Mucosa of descending colon (tissue), 3 donors: ENCODE measurements around the gene UNC80. TPM values are rescaled to one million over a fixed set of nuclear protein-coding genes. Genes with fewer than 3 reads are reported as not detected.

ENCODE experiments used
- ATAC-seq: fragments of 200-7000 bp; cut with Tn5 transposase; one replicate; pipeline ENCODE4 v1.9.1; 2020; ENCODE audit warnings: mild to moderate bottlenecking, moderate library complexity
- DNase-seq, 3 donors: peaks; one replicate each; pipeline ENCODE4 v3.0.0-alpha.2; 2020
- H3K36me3 ChIP-seq: fragments of 200-600 bp; one replicate; pipeline ENCODE4 v1.8.0; 2021; ENCODE audit warnings: low read depth, mild to moderate bottlenecking
- H3K4me1 ChIP-seq: fragments of 200-600 bp; one replicate; pipeline ENCODE4 v1.8.0; 2021; ENCODE audit warnings: low read depth, mild to moderate bottlenecking
- H3K4me3 ChIP-seq: fragments of 200-600 bp; one replicate; pipeline ENCODE4 v1.8.0; 2021; ENCODE audit warnings: mild to moderate bottlenecking
- H3K9me3 ChIP-seq: fragments of 200-600 bp; one replicate; pipeline ENCODE4 v1.8.0; 2021; ENCODE audit warnings: mild to moderate bottlenecking
- intact Hi-C, 2 donors: fragments of 100-400 bp; cut with DNase I in 1 of 2; cut with micrococcal nuclease in 1 of 2; formaldehyde crosslinking; loops; one replicate each; pipeline versions ENCODE4 v1.11.0 to v1.11.1; 2022; cut with DNase I, micrococcal nuclease
- total RNA-seq, 3 donors: library from RNA; stranded (reverse); fragmentation: NEBNext Ultra II Directional in 2 of 3; extraction: Animal tissue kit (Norgen Biotek cat#: 25700) in 2 of 3; gene quantifications; one replicate each; pipeline versions ENCODE4 v1.2.1 to v1.2.4, GENCODE V29; 2021 to 2023
- TF ChIP-seq, protein P1 (sequence below): fragments of 200-600 bp; IDR thresholded peaks from one replicate; pipeline ENCODE4 v1.8.0; 2022; ENCODE audit warnings: antibody characterized with exemption, mild to moderate bottlenecking
- donor health status: DM: no; HTN: no; CAD: no; lungs with moderate emphysema.
- donor health status: DM: no; HTN: no; CAD: no.
- donor health status: DM: no; HTN: yes; CAD: no.

The UNC80 gene
- total RNA-seq, 3 donors from 2014 or later, result 0.09 to 1.6 (median 0.12) TPM

DNA sequence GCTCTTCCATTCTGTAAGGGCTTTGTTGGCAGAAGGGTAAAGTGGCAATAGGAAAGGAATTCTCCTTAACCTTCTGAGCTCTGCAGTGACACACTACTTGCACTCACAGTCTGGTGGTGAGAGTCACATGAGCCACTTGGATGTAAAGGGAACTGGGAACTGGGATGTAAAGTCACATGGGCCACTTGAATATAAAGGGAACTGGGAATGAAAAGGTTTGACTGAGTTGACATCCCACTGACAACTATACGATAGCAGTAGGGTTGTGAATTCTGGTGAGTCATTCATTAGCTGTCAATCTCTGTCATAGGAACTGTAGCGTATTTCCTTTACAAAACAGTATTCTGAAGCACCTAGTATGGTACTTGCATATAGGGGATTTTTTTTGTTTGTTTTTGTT lies 236.3 kb downstream of the UNC80 start:
- Histone ChIP-seq H3K9me3 (no peaks in the 10 kb centered on the region), H3K4me3 (no peak overlapping the region), H3K36me3 (no peaks in the 10 kb centered on the region), H3K4me1 (peaks cover 22% of the 10 kb centered on the region)
- intact Hi-C loops, result no loop called here
- TF ChIP-seq, protein P1, sequence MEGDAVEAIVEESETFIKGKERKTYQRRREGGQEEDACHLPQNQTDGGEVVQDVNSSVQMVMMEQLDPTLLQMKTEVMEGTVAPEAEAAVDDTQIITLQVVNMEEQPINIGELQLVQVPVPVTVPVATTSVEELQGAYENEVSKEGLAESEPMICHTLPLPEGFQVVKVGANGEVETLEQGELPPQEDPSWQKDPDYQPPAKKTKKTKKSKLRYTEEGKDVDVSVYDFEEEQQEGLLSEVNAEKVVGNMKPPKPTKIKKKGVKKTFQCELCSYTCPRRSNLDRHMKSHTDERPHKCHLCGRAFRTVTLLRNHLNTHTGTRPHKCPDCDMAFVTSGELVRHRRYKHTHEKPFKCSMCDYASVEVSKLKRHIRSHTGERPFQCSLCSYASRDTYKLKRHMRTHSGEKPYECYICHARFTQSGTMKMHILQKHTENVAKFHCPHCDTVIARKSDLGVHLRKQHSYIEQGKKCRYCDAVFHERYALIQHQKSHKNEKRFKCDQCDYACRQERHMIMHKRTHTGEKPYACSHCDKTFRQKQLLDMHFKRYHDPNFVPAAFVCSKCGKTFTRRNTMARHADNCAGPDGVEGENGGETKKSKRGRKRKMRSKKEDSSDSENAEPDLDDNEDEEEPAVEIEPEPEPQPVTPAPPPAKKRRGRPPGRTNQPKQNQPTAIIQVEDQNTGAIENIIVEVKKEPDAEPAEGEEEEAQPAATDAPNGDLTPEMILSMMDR, result no peak
- peak in 1 of 3 donors; percentile 20 for DNase-seq
- peak; percentile 44 for ATAC-seq

DNA sequence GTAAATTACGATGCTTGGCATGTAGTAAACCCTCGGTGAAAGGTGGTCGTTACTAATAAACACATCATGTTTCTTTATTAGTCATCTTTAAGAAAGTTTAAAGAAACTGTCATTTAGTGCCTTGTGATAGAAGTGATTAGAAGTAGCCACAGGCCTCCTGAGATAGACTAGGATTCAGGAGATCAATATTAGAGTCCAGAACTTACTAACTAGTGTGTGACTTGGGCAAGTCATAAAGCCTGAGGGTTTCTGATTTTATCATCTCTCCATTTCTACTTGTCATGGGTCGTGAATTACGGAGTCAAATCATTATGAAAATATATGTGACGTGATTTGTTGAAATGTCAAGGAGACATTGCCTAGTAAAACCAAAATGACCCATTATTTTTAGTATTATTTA lies 237.5 kb downstream of the UNC80 start:
- DNase-seq (no peak), ATAC-seq (no peak)
- intact Hi-C loops, result no loop called here
- H3K36me3 ChIP-seq, result no peaks in the 10 kb centered on the region
- TF ChIP-seq, protein P1, result no peak
- peaks cover 10% of the 10 kb centered on the region for H3K4me1 ChIP-seq
- H3K9me3 ChIP-seq, result no peaks in the 10 kb centered on the region
- H3K4me3 ChIP-seq, result no peak overlapping the region

DNA sequence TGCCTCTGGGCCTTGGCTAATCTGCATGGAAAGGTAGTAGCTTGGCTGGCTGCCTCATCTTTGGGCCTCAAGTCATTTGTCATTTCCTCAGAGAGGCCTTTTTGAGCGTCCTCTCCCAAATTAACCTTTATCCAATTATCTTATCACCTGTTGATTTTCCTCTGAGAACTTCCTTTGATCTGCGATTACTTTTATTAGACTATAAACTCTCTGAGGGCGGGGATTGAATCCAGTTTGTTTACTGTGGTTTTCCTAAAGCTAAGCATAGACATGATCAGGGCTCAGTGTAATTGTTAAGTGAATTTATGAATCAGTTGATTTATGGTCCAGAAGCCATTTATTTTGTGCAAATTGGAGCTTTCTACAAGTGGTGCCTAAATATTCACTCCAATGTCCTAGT lies 238.3 kb downstream of the UNC80 start:
- Histone ChIP-seq H3K4me1 (peaks cover 4% of the 10 kb centered on the region), H3K4me3 (no peak overlapping the region), H3K9me3 (no peaks in the 10 kb centered on the region), H3K36me3 (no peaks in the 10 kb centered on the region)
- TF ChIP-seq, protein P1, result no peak
- ATAC-seq (no peak), DNase-seq (no peak)
- intact Hi-C loops, result no loop called here

DNA sequence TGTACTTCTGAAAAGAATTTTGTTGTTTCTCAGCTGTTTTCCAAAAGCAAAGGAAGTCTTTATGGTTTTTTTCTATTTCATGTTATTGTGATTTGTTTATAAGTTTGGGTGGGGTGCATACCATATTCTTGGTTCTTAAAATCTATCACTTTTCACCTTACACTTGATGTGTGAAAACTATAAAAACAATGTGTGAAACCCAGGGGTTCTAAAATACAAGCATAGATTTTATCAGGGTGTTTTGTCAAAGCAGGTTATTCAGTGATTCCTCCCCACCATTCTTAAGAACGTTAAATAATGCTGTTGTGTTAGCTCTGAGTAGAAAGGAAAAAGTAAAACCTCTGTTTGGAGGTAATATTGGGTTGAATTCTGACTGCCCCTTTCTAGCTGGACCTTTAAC lies 248.5 kb downstream of the UNC80 start:
- H3K36me3 ChIP-seq, result no peaks in the 10 kb centered on the region
- TF ChIP-seq, protein P1, result no peak
- intact Hi-C loops, result no loop called here

DNA sequence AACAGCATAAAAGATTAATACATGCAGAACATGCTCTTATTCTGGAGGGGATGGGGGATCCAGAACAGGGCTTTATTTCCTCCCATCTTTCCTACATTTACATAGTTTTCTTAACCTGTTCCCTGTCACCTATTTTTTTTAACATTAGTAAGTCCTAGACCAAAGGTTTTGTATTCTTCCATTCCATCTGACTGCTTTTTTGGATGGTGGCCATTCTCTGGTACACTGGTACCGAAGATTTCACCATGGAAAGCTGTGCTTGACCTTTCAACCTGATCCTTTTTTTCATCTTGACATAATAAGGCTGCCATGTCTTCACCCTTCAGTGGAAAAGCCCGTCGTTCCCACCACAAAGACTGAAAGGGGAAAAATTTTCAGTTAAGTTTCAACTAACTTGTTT lies 251.2 kb downstream of the UNC80 start:
- intact Hi-C loops, result no loop called here
- no peak for DNase-seq
- H3K4me3 ChIP-seq, result no peak overlapping the region
- TF ChIP-seq, protein P1, result no peak
- no peaks in the 10 kb centered on the region for H3K36me3 ChIP-seq
- no peaks in the 10 kb centered on the region for H3K4me1 ChIP-seq
- H3K9me3 ChIP-seq, result no peaks in the 10 kb centered on the region
- no peak for ATAC-seq

More for the DNA sequence above, 248.5 kb downstream of the UNC80 start:
- DNase-seq (no peak), ATAC-seq (no peak)
- no peak overlapping the region for H3K4me3 ChIP-seq
- H3K4me1 ChIP-seq, result no peaks in the 10 kb centered on the region
- no peaks in the 10 kb centered on the region for H3K9me3 ChIP-seq

DNA sequence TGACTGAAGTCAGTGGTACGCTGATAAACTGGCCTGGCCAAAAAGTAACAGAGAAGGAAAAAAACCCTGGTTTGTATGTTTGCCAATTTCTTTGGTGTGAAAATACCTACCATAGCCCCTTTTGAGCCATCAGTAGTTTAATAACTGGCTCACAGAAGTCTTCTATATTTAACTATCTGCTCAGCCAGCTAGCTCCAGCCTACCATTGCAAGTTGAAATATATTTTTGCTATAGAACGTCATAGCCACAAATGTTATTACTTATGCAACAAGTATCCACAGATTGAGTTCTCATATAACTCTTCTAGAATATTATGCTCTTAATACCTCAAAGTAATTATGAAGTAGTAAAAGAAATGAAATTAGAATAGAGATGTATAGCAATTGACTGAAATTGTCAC lies 256.0 kb downstream of the UNC80 start:
- Histone ChIP-seq H3K4me1 (no peaks in the 10 kb centered on the region), H3K36me3 (no peaks in the 10 kb centered on the region), H3K9me3 (no peaks in the 10 kb centered on the region), H3K4me3 (no peak overlapping the region)
- no peak for ATAC-seq
- TF ChIP-seq, protein P1, result no peak
- intact Hi-C loops, result no loop called here
- no peak for DNase-seq
